ENCODE results near the gene COL4A6. TPM values are rescaled to one million over a fixed set of nuclear protein-coding genes. Genes with fewer than 3 reads are reported as not detected.

The COL4A6 gene
- total and polyA plus RNA-seq, 10 of the 15 experiments (the other 5 are each of a cell fraction or from before 2014, with no cell fraction given) = 0.02 to 0.56 (median 0.05) TPM; not detected in 3

GRCh38 chrX:108307132-108308085, 130.8 kb downstream of the COL4A6 start:
- H3K9me3 ChIP-seq (replicated peaks; ENCODE audit: control insufficient read depth, insufficient read depth, low read length) = no peaks in the 10 kb centered on the region
- intact Hi-C loops (cut with micrococcal nuclease; ENCODE audit: unreplicated experiment) (no loop called here), in situ Hi-C loops (cut with MboI) (no loop called here)
- SMC1A ChIA-PET (ENCODE audit: uncharacterized antibody, unreplicated experiment) = no interaction called here
- H3K4me3 ChIP-seq = no peak overlapping the region
- H4K20me1 ChIP-seq (ENCODE audit: control insufficient read depth, insufficient read depth) = no peaks in the 10 kb centered on the region
- RAD21 ChIA-PET (ENCODE audit: unreplicated experiment) = no interaction called here
- no peaks in the 10 kb centered on the region for H3K36me3 ChIP-seq (ENCODE audit: control insufficient read depth in 2 of 2, insufficient read depth in 2 of 2, low read length in 1 of 2)
- ATAC-seq (no peak), FAIRE-seq (no peak), DNase-seq (ENCODE audit: low read depth, low spot score) (no peak)
- H2AFZ ChIP-seq (ENCODE audit: control insufficient read depth, low read depth, low read length) = no peak overlapping the region
- H3K79me2 ChIP-seq (ENCODE audit: control insufficient read depth, insufficient read depth, low read length) = no peaks in the 10 kb centered on the region
- H3K4me2 ChIP-seq (ENCODE audit: control insufficient read depth, insufficient read depth) = no peak overlapping the region
- BruUV-seq (replicated peaks) = no TSS peak
- POLR2A ChIA-PET = no interaction called here
- H3K9ac ChIP-seq (ENCODE audit: control insufficient read depth, insufficient read depth, low read length) = no peak overlapping the region
- CTCF ChIA-PET = interaction anchor here (0.5 to 3.6 kb wide), 3 partner anchors 64 to 392 kb away, joined by 3 to 13 read pairs (median 5); no protein-coding TSS in a partner anchor
- H3K27ac ChIP-seq (ENCODE audit: control insufficient read depth, insufficient read depth) = no peak overlapping the region
- 28% methylated on average over 6 of the region's 6 CpGs for WGBS (ENCODE audit: insufficient coverage, insufficient replicate concordance, low lambda C conversion rate, missing lambda C conversion rate)
- H3K27me3 ChIP-seq (replicated peaks in 1 of 2; ENCODE audit: control insufficient read depth in 2 of 2, insufficient read depth in 2 of 2, low read length in 1 of 2) = no peaks in the 10 kb centered on the region; a peak in 2 of 4 replicates
- TF ChIP-seq, protein P1, sequence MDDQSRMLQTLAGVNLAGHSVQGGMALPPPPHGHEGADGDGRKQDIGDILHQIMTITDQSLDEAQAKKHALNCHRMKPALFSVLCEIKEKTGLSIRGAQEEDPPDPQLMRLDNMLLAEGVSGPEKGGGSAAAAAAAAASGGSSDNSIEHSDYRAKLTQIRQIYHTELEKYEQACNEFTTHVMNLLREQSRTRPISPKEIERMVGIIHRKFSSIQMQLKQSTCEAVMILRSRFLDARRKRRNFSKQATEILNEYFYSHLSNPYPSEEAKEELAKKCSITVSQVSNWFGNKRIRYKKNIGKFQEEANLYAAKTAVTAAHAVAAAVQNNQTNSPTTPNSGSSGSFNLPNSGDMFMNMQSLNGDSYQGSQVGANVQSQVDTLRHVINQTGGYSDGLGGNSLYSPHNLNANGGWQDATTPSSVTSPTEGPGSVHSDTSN (IDR thresholded peaks at IDR 0.05; ENCODE audit: insufficient replicate concordance, low read depth, low read length) = no peak
- TF ChIP-seq GABPA (IDR thresholded peaks at IDR 0.05; ENCODE audit: low read depth) (no peak), JUND (IDR thresholded peaks at IDR 0.05; ENCODE audit: low read depth, low read length) (no peak), NRF1 (conservative IDR thresholded peaks at IDR 0.05; ENCODE audit: low read depth, low read length) (no peak), PAX8 (IDR thresholded peaks at IDR 0.05) (no peak), TAF1 (IDR thresholded peaks at IDR 0.05; ENCODE audit: borderline replicate concordance, low read depth, low read length) (no peak)
- TF ChIP-seq, protein P2, sequence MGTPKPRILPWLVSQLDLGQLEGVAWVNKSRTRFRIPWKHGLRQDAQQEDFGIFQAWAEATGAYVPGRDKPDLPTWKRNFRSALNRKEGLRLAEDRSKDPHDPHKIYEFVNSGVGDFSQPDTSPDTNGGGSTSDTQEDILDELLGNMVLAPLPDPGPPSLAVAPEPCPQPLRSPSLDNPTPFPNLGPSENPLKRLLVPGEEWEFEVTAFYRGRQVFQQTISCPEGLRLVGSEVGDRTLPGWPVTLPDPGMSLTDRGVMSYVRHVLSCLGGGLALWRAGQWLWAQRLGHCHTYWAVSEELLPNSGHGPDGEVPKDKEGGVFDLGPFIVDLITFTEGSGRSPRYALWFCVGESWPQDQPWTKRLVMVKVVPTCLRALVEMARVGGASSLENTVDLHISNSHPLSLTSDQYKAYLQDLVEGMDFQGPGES (IDR thresholded peaks at IDR 0.05) = no peak
- no peaks in the 10 kb centered on the region for H3K4me1 ChIP-seq (ENCODE audit: control insufficient read depth, insufficient read depth, low read length)
